ENCODE data around the gene SS18. TPM values are rescaled to one million over a fixed set of nuclear protein-coding genes. Genes with fewer than 3 reads are reported as not detected.
"Not testable (repeated sequence)": the region's sequence is repeated elsewhere in the genome, so short reads cannot be mapped to it uniquely, and the experiment has no call there.

The SS18 gene
- total RNA-seq: 108 TPM

DNA sequence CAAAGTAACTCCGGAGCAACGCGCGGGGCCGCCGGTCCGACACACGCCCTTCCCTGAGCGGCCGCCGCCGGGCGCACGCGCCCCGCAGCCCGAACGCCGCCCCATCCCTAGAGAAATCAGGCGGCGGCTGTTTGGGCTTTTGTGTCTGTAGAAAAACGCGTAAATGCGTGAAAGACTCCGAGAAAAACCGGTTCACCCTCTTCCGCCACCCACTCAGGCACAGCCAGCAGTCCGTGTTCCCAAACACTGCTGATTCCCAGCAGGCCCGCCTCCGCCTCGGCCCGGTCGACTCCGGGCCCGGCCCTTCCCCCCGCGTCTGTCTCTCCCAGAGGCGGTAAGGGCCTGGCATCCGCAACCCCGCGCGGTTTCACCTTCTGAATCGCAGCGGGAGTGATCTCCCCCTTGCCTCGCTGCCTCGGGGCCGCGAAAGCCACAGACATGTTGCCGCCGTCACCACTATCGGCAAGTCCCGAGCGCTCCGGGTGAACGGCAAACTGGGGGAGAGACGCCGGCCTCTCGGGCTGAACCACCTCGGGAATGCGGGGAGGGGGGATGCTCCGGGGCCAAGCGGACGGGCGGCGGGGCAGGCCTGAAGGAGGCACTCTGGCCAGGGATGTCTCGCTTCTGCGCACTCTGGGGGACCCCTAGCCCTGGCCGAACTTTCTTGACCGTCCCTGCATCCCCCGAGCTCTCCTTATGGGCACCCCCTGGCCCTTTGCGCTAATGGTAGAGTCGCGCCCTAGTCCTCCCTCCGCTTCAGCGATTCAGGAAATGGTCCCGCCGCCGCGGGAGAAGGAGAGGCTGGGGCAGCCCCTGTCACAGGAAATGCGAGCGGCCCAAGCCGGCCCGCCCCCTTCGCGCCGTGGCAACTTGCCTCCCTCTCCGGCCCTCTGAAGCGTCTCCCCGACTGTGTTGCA, at the start of gene SS18:
SS18 (minus strand) TSS at position 484 of the 917 bp plus-strand sequence; CDS start at position 440, 44 bp downstream.
- peak; percentile 88 to 97 (median 94) for DNase-seq (ENCODE audit: low read depth in 2 of 3, low spot score in 2 of 3)

GRCh38 chr18:26135548-26135947, 45.1 kb upstream of the SS18 start:
- no peak for DNase-seq (ENCODE audit: low read depth in 2 of 3, low spot score in 2 of 3)

DNA sequence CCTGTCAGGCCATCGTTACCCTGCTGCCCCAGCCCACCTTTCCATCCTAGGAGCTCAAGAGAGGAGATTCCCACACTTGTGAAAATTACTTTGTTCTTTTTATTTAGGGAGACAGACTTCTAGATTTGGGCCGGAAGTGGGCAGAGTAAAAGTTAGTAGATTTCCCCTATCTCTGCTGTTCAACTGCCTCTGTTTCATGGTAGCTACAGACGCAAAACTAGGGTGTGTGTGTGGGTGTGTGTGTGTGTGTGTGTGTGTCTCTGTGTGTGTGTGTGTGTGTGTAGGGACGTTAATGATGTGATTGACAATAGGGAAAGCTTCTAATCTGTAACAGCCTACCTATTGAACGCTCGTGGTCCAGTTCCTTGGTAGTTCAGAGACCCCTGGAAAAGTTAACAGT, 43.7 kb upstream of the SS18 start:
- DNase-seq (ENCODE audit: low read depth in 2 of 3, low spot score in 2 of 3): peak in 1 of 3 donors; percentile 1

- DNase-seq (ENCODE audit: low read depth in 2 of 3, low spot score in 2 of 3): peak; percentile 22 to 35 (median 31)
These were observed 43.2 kb upstream of the SS18 start, which contains the start of gene PSMA8 for GRCh38 chr18:26133652-26134051. Gene PSMA8 (plus strand): TSS chr18:26133869. CDS start chr18:26133966, 97 bp downstream.

DNA sequence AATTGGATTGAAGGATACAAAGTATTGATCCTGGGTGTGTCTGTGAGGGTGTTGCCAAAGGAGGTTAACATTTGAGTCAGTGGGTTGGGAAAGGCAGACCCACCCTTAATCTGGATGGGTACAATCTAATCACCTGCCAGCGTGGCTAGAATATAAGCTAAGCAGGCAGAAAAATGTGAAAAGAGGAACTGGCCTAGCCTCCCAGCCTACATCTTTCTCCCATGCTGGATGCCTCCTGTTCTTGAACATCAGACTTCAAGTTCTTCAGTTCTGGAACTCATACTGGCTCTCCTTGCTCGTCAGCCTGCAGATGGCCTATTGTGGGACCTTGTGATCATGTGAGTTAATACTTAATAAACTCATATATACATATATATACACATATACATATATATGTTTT, 37.8 kb upstream of the SS18 start:
- not testable (repeated sequence) for DNase-seq (ENCODE audit: low read depth in 2 of 3, low spot score in 2 of 3)

DNA sequence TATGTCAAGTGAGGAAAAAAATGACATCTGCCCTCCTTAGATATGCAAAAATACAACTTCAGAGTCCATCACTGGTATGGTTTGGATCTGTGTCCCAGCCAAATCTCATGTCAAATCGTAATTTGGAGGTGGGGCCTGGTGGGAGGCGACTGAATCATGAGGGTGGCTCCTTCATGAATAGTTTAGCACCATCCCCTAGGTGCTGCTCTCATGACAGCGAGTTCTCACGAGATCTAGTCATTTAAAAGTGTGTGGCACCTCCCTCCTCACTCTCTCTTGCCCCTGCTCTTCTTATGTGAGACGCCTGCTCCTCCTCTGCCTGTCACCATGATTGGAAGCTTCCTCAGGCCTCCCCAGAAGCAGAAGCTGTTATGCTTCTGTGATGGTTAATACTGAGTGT, 37.4 kb upstream of the SS18 start:
- DNase-seq (ENCODE audit: low read depth in 2 of 3, low spot score in 2 of 3): no peak

GRCh38 chr18:26121994-26122393, 31.6 kb upstream of the SS18 start:
- not testable (repeated sequence) for DNase-seq (ENCODE audit: low read depth in 2 of 3, low spot score in 2 of 3)

GRCh38 chr18:26121476-26121875, 31.1 kb upstream of the SS18 start:
- no peak for DNase-seq (ENCODE audit: low read depth in 2 of 3, low spot score in 2 of 3)

- DNase-seq (ENCODE audit: low read depth in 2 of 3, low spot score in 2 of 3): no peak
These were observed 28.8 kb upstream of the SS18 start for GRCh38 chr18:26119246-26119645.

DNA sequence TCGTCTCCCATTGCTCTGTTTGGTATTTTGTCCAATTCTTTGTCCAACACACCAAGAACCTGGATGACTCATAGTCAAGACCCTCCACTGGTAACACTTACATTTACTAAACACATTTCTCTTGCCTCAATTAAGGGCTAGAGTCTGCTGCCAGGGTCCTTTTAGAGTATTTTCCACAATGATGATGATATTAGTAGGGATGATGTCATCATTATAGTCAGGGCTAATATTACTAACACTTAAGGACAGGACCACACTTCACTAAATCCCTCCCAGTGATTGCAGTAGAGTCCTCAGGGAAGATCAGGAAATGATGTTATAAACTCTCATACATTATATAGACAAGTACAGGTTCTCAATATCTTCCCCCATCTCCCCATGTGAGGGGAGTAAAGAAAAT, 13.6 kb upstream of the SS18 start:
- no peak for DNase-seq (ENCODE audit: low read depth in 2 of 3, low spot score in 2 of 3)

DNA sequence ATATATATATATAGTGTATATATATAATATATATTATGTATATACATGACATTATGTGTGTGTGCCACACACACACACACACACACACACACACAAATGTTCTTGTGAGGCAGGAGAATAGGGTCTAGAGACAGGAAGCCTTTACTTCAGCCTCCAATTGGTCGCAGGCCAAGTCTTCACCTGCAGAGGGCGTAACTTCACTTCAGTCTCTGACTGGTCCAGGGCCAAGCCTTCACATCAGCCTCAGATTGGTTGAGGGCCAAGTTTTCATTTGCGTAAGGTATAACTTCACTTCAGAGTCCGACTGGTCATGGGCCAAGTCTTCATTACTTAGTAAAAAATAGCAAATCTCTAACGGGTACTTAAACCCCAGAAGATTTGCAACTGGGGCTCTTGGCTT, 13.2 kb upstream of the SS18 start:
- no peak for DNase-seq (ENCODE audit: low read depth in 2 of 3, low spot score in 2 of 3)

GRCh38 chr18:26097563-26097962, 7.2 kb upstream of the SS18 start:
- no peak for DNase-seq (ENCODE audit: low read depth in 2 of 3, low spot score in 2 of 3)

DNA sequence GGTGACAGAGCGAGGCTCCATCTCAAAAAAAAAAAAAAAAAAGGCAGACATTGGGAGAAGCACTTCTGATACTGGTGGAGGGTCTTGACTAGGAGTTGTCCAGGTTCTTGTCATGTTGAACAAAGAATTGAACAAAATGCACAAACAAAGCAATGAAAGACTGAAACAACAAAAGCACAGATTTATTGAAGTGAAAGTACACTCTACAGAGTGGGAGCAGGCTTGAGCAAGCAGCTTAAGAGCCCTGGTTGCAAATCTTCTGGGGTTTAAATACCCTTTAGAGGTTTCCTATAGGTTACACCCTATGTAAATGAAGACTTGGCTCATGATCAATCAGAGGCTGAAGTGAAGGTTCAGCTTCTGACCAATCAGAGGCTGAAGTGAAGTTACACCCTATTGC, 6.4 kb upstream of the SS18 start:
- DNase-seq (ENCODE audit: low read depth in 2 of 3, low spot score in 2 of 3): no peak

DNA sequence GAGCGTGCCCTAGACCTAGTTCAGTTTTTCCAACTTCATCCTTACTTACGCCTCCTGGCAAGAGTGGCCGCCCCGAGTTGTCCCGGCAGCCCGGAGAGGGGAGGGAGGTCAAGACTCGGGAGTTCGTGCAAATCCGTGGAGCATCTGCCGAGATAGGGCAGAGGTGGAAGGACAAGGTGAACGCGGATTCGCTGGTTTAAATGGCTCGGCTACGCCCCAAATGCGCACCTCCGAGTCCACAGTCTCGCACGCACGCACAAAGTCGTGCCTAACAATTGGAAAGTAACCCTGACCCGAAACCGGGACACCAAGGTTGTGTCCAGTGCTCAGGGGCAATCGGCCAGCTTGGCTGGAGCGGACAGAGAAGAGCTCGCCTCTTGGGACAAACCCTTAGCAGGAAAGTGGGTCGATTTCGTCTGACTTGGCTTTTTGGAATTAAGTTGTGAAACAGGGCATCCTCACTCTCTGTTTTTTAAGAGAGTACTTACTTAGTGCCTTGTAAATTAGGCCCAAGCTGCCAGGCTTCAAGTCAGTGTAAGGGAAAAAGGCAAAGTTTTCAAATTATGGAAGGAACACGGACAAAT, 726 bp upstream of the SS18 start:
- DNase-seq (ENCODE audit: low read depth in 2 of 3, low spot score in 2 of 3): no peak

GRCh38 chr18:26089293-26090129, 902 bp downstream of the SS18 start:
- peak in 2 of 3 donors; percentile 3 to 22 for DNase-seq (ENCODE audit: low read depth in 2 of 3, low spot score in 2 of 3)

DNA sequence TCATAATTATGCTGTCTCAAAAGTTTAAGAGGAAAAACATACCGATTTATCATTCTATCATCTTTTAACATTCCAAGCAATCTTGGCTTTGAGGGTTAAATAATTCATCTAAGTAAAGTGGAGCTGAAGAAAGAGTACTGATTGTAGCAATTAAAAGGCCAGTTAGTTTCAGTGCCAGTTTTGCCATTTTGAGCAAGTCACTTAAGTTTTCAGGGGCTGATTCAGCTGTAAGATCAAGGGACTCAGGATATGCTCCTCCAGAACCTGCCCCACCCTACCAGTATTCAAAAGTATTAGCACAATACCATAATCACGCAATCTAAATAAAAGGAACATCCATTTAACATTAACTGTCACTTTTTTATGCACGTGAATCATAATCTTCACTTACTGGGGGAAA, 1.9 kb downstream of the SS18 start:
- no peak for DNase-seq (ENCODE audit: low read depth in 2 of 3, low spot score in 2 of 3)

- DNase-seq (ENCODE audit: low read depth in 2 of 3, low spot score in 2 of 3): no peak
These were observed 3.5 kb downstream of the SS18 start for GRCh38 chr18:26086959-26087358.

GRCh38 chr18:26085056-26085455, 5.4 kb downstream of the SS18 start:
- DNase-seq (ENCODE audit: low read depth in 2 of 3, low spot score in 2 of 3): no peak

- no peak for DNase-seq (ENCODE audit: low read depth in 2 of 3, low spot score in 2 of 3)
These were observed 7.3 kb downstream of the SS18 start for GRCh38 chr18:26083099-26083498.

DNA sequence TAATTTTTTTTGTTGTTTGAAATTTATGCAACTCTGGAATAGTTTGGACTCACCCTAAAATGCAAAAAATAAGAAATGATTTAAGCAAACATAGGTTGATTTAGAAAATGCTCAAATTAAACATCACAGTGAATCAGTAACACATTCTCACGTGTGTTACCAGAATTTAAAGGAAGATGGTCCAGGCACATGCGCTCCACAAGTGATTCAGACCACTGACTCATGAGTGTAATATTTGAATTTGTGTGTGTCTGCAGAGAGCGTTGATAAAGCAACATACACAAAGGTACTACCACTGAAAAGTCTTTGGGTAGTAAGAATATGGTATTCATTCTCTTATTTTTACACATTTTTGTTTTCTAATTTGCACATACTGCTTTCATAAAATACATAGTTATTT, 7.9 kb downstream of the SS18 start:
- DNase-seq (ENCODE audit: low read depth in 2 of 3, low spot score in 2 of 3): no peak

GRCh38 chr18:26074246-26074645, 16.2 kb downstream of the SS18 start:
- peak in 1 of 3 donors; percentile 47 for DNase-seq (ENCODE audit: low read depth in 2 of 3, low spot score in 2 of 3)

All from hematopoietic multipotent progenitor cell (in vitro differentiated cells).